Breast epithelium (tissue), 4 donors: ENCODE measurements around the gene SLC35D2. TPM values are rescaled to one million over a fixed set of nuclear protein-coding genes. Genes with fewer than 3 reads are reported as not detected.
"Not testable (repeated sequence)": the region's sequence is repeated elsewhere in the genome, so short reads cannot be mapped to it uniquely, and the experiment has no call there.

ENCODE experiments used
- DNase-seq, 2 donors: peaks; one replicate each; pipeline ENCODE4 v3.0.0-alpha.2; 2019; ENCODE audit warnings: low spot score in 2 of 2
- H3K27ac ChIP-seq, 2 donors: fragments of 200-600 bp; sonication (generic) in 1 of 2; one replicate each; pipeline ENCODE4 v1.5.1; 2016 to 2019; ENCODE audit warnings: mild to moderate bottlenecking in 1 of 2
- H3K27me3 ChIP-seq, 2 donors: fragments of 200-600 bp; sonication (generic) in 1 of 2; one replicate each; pipeline versions ENCODE4 v1.5.1 to v1.6.0; 2017 to 2019; ENCODE audit warnings: control low read depth in 1 of 2, mild to moderate bottlenecking in 1 of 2
- H3K36me3 ChIP-seq: fragments of 200-600 bp; one replicate; pipeline ENCODE4 v1.5.1; 2019
- H3K4me1 ChIP-seq, 2 donors: fragments of 200-600 bp; sonication (generic); one replicate each; pipeline ENCODE4 v1.5.1; 2016 to 2019; ENCODE audit warnings: control low read depth in 1 of 2
- H3K4me3 ChIP-seq, 3 donors: fragments of 200-600 bp; sonication (generic); 1 replicate in 2 of 3; 2 replicates in 1 of 3; pipeline ENCODE4 v1.5.1; 2016 to 2019; ENCODE audit warnings: mild to moderate bottlenecking in 3 of 3, moderate library complexity in 2 of 3
- H3K9me3 ChIP-seq, 2 donors: fragments of 200-600 bp; sonication (generic) in 1 of 2; one replicate each; pipeline ENCODE4 v1.5.1; 2016 to 2019; ENCODE audit warnings: control low read depth in 1 of 2
- CTCF ChIP-seq, 3 donors: fragments of 450-650 bp; IDR thresholded peaks; one replicate each; pipeline ENCODE4 v1.5.1; 2016 to 2017; ENCODE audit warnings: antibody characterized with exemption in 3 of 3, mild to moderate bottlenecking in 3 of 3, moderate library complexity in 3 of 3
- POLR2A ChIP-seq: fragments of 450-650 bp; IDR thresholded peaks from one replicate; pipeline ENCODE4 v1.6.1; 2016; ENCODE audit warnings: antibody characterized with exemption, mild to moderate bottlenecking, moderate library complexity
- POLR2AphosphoS5 ChIP-seq, 3 donors: sonication (generic); formaldehyde crosslinking; IDR thresholded peaks; one replicate each; pipeline ENCODE4 v1.6.1; 2017; ENCODE audit warnings: antibody characterized with exemption in 3 of 3
- intact Hi-C: fragments of 100-400 bp; cut with DNase I; formaldehyde crosslinking; loops from one replicate; pipeline ENCODE4 v1.15.1; 2023; ENCODE audit warnings: low total_unique reads
- total RNA-seq, 3 donors: library from RNA; depleted of rRNA; stranded (reverse); fragments of >200 nt; gene quantifications; one replicate each; pipeline ENCODE4 v1.1.0, GENCODE V29; 2016

SLC35D2 gene
- total RNA-seq, 3 donors from 2014 or later, result 21.2 to 25.6 (median 21.3) TPM

GRCh38 chr9:96318921-96319565, 64.5 kb downstream of the SLC35D2 start:
- Histone ChIP-seq H3K27ac (no peak overlapping the region), H3K4me1 (no peaks in the 10 kb centered on the region), H3K9me3 (no peaks in the 10 kb centered on the region), H3K27me3 (no peaks in the 10 kb centered on the region), H3K4me3 (no peak overlapping the region), H3K36me3 (no peaks in the 10 kb centered on the region)
- DNase-seq, result no peak
- no peak for TF ChIP-seq CTCF (IDR thresholded peaks at IDR 0.05)
- intact Hi-C loops, result no loop called here

- peaks cover 7 to 13% of the 10 kb centered on the region in 2 donors for H3K9me3 ChIP-seq
- intact Hi-C loops, result no loop called here
- no peak overlapping the region for H3K4me3 ChIP-seq
- H3K27me3 ChIP-seq, result no peaks in the 10 kb centered on the region
- H3K4me1 ChIP-seq, result no peaks in the 10 kb centered on the region
- no peak for DNase-seq
- TF ChIP-seq POLR2AphosphoS5 (IDR thresholded peaks at IDR 0.05), result no peak
- TF ChIP-seq CTCF (IDR thresholded peaks at IDR 0.05), result peak in 2 of 3 donors; percentile 61 to 67
- TF ChIP-seq POLR2A, result no peak
- H3K36me3 ChIP-seq, result no peaks in the 10 kb centered on the region
- H3K27ac ChIP-seq, result no peak overlapping the region
These were observed 66.1 kb downstream of the SLC35D2 start for GRCh38 chr9:96317335-96317980.

- H3K4me3 ChIP-seq, result no peak overlapping the region
- H3K9me3 ChIP-seq, result peaks cover 7 to 13% of the 10 kb centered on the region in 2 donors
- intact Hi-C loops, result no loop called here
- no peaks in the 10 kb centered on the region for H3K4me1 ChIP-seq
- no peak overlapping the region for H3K27ac ChIP-seq
- H3K36me3 ChIP-seq, result no peaks in the 10 kb centered on the region
- DNase-seq, result no peak
- TF ChIP-seq POLR2A (no peak), POLR2AphosphoS5 (IDR thresholded peaks at IDR 0.05) (no peak), CTCF (IDR thresholded peaks at IDR 0.05) (no peak)
- H3K27me3 ChIP-seq, result no peaks in the 10 kb centered on the region
These were observed 73.7 kb downstream of the SLC35D2 start for GRCh38 chr9:96309850-96310249.

GRCh38 chr9:96306958-96307357, 76.6 kb downstream of the SLC35D2 start:
- H3K4me1 ChIP-seq, DNase-seq, H3K4me3 ChIP-seq, H3K36me3 ChIP-seq, H3K27ac ChIP-seq, H3K9me3 ChIP-seq, H3K27me3 ChIP-seq, intact Hi-C loops: not testable (repeated sequence)

GRCh38 chr9:96305171-96305570, 78.3 kb downstream of the SLC35D2 start:
- no peaks in the 10 kb centered on the region for H3K27me3 ChIP-seq
- no peak overlapping the region for H3K4me3 ChIP-seq
- intact Hi-C loops, result no loop called here
- no peaks in the 10 kb centered on the region for H3K36me3 ChIP-seq
- H3K9me3 ChIP-seq, result no peaks in the 10 kb centered on the region
- TF ChIP-seq CTCF (IDR thresholded peaks at IDR 0.05), result no peak
- TF ChIP-seq POLR2AphosphoS5 (IDR thresholded peaks at IDR 0.05), result no peak
- no peak for TF ChIP-seq POLR2A
- H3K27ac ChIP-seq, result no peak overlapping the region
- DNase-seq, result no peak
- no peaks in the 10 kb centered on the region for H3K4me1 ChIP-seq
